ENCODE results near the gene PLEKHM2. TPM values are rescaled to one million over a fixed set of nuclear protein-coding genes. Genes with fewer than 3 reads are reported as not detected.

PLEKHM2 gene
- total and polyA plus RNA-seq, 5 donors from 2014 or later, result 3.2 to 71.8 (median 4.2) TPM

GRCh38 chr1:15703562-15703961 is 19.4 kb downstream of the PLEKHM2 start:
- Mint-ChIP-seq H3K4me1 (peaks cover 5 to 43% (median 11%) of the 10 kb centered on the region in 4 donors), H3K27me3 (no peaks in the 10 kb centered on the region), H3K9me3 (no peaks in the 10 kb centered on the region), H3K27ac (peak overlapping the region in 1 of 3 donors; percentile 35), H3K36me3 (peaks cover 12% of the 10 kb centered on the region), H3K4me3 (no peak overlapping the region)
- no peak for ATAC-seq (ENCODE audit: low read depth in 2 of 2)
- DNase-seq, result no peak
- Histone ChIP-seq H3K36me3 (ENCODE audit: control insufficient read depth, insufficient read depth, low read length) (peaks cover 3% of the 10 kb centered on the region), H3K27ac (ENCODE audit: insufficient read depth, low read length, poor library complexity, severe bottlenecking) (no peak overlapping the region), H3K27me3 (ENCODE audit: control insufficient read depth, insufficient read depth, low read length) (no peaks in the 10 kb centered on the region), H3K4me1 (ENCODE audit: control insufficient read depth, insufficient read depth, low read length, poor library complexity, severe bottlenecking) (no peaks in the 10 kb centered on the region), H3K9me3 (ENCODE audit: control insufficient read depth in 2 of 2, low read length in 2 of 2) (no peaks in the 10 kb centered on the region), H3K4me3 (ENCODE audit: low read depth, low read length) (no peak overlapping the region)

GRCh38 chr1:15704526-15705183 is 20.5 kb downstream of the PLEKHM2 start:
- no peak overlapping the region for H3K4me3 Mint-ChIP-seq
- no peak overlapping the region for H3K27ac ChIP-seq (ENCODE audit: insufficient read depth, low read length, poor library complexity, severe bottlenecking)
- peaks cover 5 to 42% (median 12%) of the 10 kb centered on the region in 4 donors for H3K4me1 Mint-ChIP-seq
- peaks cover 3% of the 10 kb centered on the region for H3K36me3 ChIP-seq (ENCODE audit: control insufficient read depth, insufficient read depth, low read length)
- H3K4me1 ChIP-seq (ENCODE audit: control insufficient read depth, insufficient read depth, low read length, poor library complexity, severe bottlenecking), result no peaks in the 10 kb centered on the region
- ATAC-seq (ENCODE audit: low read depth in 2 of 2) (no peak), DNase-seq (no peak)
- peaks cover 12% of the 10 kb centered on the region for H3K36me3 Mint-ChIP-seq
- no peaks in the 10 kb centered on the region for H3K27me3 ChIP-seq (ENCODE audit: control insufficient read depth, insufficient read depth, low read length)
- H3K27ac Mint-ChIP-seq, result no peak overlapping the region
- no peaks in the 10 kb centered on the region for H3K9me3 ChIP-seq (ENCODE audit: control insufficient read depth in 2 of 2, low read length in 2 of 2)
- H3K27me3 Mint-ChIP-seq, result no peaks in the 10 kb centered on the region
- no peak overlapping the region for H3K4me3 ChIP-seq (ENCODE audit: low read depth, low read length)
- H3K9me3 Mint-ChIP-seq, result peaks cover 0 to under 1% (median 0%) of the 10 kb centered on the region in 7 donors

DNA sequence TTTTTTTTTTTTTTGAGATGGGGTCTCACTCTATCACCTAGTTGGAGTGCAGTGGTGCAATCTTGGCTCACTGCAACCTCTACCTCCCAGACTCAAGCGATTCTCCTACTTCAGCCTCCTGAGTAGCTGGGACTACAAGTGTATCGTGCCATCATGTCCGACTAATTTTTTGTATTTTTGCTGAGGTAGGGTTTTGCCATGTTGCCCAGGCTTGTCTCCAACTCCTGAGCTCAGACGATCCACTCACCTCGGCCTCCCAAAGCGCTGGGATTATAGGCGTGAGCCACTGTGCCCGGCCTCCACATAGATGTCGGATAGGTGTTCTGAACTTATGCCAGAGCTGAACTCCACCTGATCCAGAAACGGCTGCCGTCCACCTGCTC is 21.1 kb downstream of the PLEKHM2 start:
- H3K4me1 Mint-ChIP-seq, result peaks cover 5 to 43% (median 12%) of the 10 kb centered on the region in 4 donors

GRCh38 chr1:15706751-15707150 is 22.6 kb downstream of the PLEKHM2 start:
- Histone ChIP-seq H3K36me3 (ENCODE audit: control insufficient read depth, insufficient read depth, low read length) (peaks cover 3% of the 10 kb centered on the region), H3K27me3 (ENCODE audit: control insufficient read depth, insufficient read depth, low read length) (no peaks in the 10 kb centered on the region), H3K9me3 (ENCODE audit: control insufficient read depth in 2 of 2, low read length in 2 of 2) (no peaks in the 10 kb centered on the region), H3K27ac (ENCODE audit: insufficient read depth, low read length, poor library complexity, severe bottlenecking) (no peak overlapping the region), H3K4me3 (ENCODE audit: low read depth, low read length) (no peak overlapping the region), H3K4me1 (ENCODE audit: control insufficient read depth, insufficient read depth, low read length, poor library complexity, severe bottlenecking) (no peaks in the 10 kb centered on the region)
- DNase-seq (no peak), ATAC-seq (ENCODE audit: low read depth in 2 of 2) (no peak)
- Mint-ChIP-seq H3K4me1 (peaks cover 5 to 42% (median 10%) of the 10 kb centered on the region in 4 donors), H3K4me3 (no peak overlapping the region), H3K27me3 (no peaks in the 10 kb centered on the region), H3K27ac (no peak overlapping the region), H3K9me3 (peaks cover 0 to 1% (median 0%) of the 10 kb centered on the region in 7 donors), H3K36me3 (peaks cover 12% of the 10 kb centered on the region)

More for the DNA sequence above, 21.1 kb downstream of the PLEKHM2 start:
- peaks cover 12% of the 10 kb centered on the region for H3K36me3 Mint-ChIP-seq
- no peaks in the 10 kb centered on the region for H3K27me3 Mint-ChIP-seq
- peaks cover 0 to 1% (median 0%) of the 10 kb centered on the region in 7 donors for H3K9me3 Mint-ChIP-seq
- Histone ChIP-seq H3K9me3 (ENCODE audit: control insufficient read depth in 2 of 2, low read length in 2 of 2) (no peaks in the 10 kb centered on the region), H3K27me3 (ENCODE audit: control insufficient read depth, insufficient read depth, low read length) (no peaks in the 10 kb centered on the region), H3K36me3 (ENCODE audit: control insufficient read depth, insufficient read depth, low read length) (peaks cover 3% of the 10 kb centered on the region), H3K27ac (ENCODE audit: insufficient read depth, low read length, poor library complexity, severe bottlenecking) (no peak overlapping the region), H3K4me3 (ENCODE audit: low read depth, low read length) (no peak overlapping the region), H3K4me1 (ENCODE audit: control insufficient read depth, insufficient read depth, low read length, poor library complexity, severe bottlenecking) (no peaks in the 10 kb centered on the region)
- peak overlapping the region in 1 of 3 donors; percentile 92 for H3K27ac Mint-ChIP-seq
- no peak for ATAC-seq (ENCODE audit: low read depth in 2 of 2)
- DNase-seq, result no peak
- H3K4me3 Mint-ChIP-seq, result no peak overlapping the region

DNA sequence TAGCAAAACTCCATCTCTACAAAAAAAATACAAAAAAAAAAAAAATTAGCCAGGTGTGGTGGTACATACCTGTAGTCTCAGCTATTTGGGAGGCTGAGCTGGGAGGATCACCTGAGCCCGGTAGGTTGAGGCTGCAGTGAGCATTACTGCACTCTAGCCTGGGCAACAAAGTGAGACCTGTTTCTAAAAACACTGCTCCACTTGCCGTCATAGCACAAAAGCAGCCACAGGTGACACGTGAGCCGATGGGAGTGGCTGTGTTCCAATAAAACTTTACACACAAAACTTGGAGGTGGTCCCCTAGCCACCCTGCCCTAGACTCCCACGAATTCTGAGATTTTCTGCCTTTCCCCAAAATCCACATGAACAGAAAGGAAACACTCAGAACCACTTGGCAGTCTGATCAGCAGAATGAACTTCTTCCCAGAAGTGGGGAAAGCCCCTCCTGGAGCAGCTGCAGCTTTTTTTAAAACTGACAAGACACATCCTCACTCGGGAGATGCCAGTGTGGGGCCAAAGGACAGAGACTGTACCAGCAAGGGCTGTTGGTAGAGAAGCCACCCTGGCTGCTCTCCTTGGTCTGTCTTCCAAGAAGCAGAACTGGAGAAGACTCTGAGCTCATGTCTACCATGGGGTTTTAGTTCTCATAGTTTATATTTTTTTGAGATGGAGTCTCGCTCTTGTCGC is 23.3 kb downstream of the PLEKHM2 start:
- Mint-ChIP-seq H3K4me1 (peaks cover 5 to 40% (median 11%) of the 10 kb centered on the region in 4 donors), H3K4me3 (no peak overlapping the region), H3K9me3 (peaks cover 0 to 1% (median 0%) of the 10 kb centered on the region in 7 donors), H3K27me3 (no peaks in the 10 kb centered on the region), H3K27ac (no peak overlapping the region), H3K36me3 (peaks cover 12% of the 10 kb centered on the region)
- Histone ChIP-seq H3K27me3 (ENCODE audit: control insufficient read depth, insufficient read depth, low read length) (no peaks in the 10 kb centered on the region), H3K36me3 (ENCODE audit: control insufficient read depth, insufficient read depth, low read length) (peaks cover 3% of the 10 kb centered on the region), H3K27ac (ENCODE audit: insufficient read depth, low read length, poor library complexity, severe bottlenecking) (no peak overlapping the region), H3K9me3 (ENCODE audit: control insufficient read depth in 2 of 2, low read length in 2 of 2) (no peaks in the 10 kb centered on the region), H3K4me1 (ENCODE audit: control insufficient read depth, insufficient read depth, low read length, poor library complexity, severe bottlenecking) (no peaks in the 10 kb centered on the region), H3K4me3 (ENCODE audit: low read depth, low read length) (no peak overlapping the region)
- ATAC-seq (ENCODE audit: low read depth in 2 of 2), result no peak
- no peak for DNase-seq

DNA sequence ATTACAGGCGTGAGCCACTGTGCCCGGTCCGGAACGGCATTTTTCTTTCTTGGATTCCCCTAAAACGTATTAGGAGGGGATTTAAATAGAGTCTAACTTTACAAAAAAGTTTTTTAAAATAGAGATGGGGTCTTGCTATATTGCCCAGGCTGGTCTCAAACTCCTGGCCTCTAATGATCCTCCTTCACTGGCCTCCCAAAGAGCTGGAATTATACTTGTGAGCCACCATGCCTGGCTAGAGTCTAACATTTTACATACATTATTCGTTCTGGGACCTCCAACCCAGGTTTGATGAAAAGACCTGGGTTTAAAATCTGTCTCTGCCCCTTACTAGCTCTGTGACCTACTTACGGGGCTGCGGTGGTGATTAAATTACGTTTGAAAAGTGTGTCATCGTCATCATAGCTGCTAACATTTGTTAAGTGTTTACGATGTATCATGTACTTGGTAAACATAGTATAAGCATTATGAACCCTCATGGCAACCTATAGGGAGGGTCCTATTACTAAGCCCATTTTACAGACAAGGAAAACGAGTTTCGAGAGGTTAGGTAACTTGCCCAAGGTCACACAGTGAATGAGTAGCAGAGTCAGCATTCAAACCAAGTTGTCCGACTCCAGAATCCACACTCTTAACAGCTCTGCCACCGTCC is 24.5 kb downstream of the PLEKHM2 start:
- H3K4me1 ChIP-seq (ENCODE audit: control insufficient read depth, insufficient read depth, low read length, poor library complexity, severe bottlenecking), result no peaks in the 10 kb centered on the region
- no peaks in the 10 kb centered on the region for H3K9me3 ChIP-seq (ENCODE audit: control insufficient read depth in 2 of 2, low read length in 2 of 2)
- no peak overlapping the region for H3K4me3 Mint-ChIP-seq
- H3K36me3 Mint-ChIP-seq, result peaks cover 9% of the 10 kb centered on the region
- peaks cover 3% of the 10 kb centered on the region for H3K36me3 ChIP-seq (ENCODE audit: control insufficient read depth, insufficient read depth, low read length)
- H3K27me3 ChIP-seq (ENCODE audit: control insufficient read depth, insufficient read depth, low read length), result no peaks in the 10 kb centered on the region
- no peak overlapping the region for H3K4me3 ChIP-seq (ENCODE audit: low read depth, low read length)
- H3K27me3 Mint-ChIP-seq, result no peaks in the 10 kb centered on the region
- H3K27ac ChIP-seq (ENCODE audit: insufficient read depth, low read length, poor library complexity, severe bottlenecking), result no peak overlapping the region
- no peak for DNase-seq
- H3K27ac Mint-ChIP-seq, result no peak overlapping the region
- H3K9me3 Mint-ChIP-seq, result peaks cover 0 to 1% (median 0%) of the 10 kb centered on the region in 7 donors
- H3K4me1 Mint-ChIP-seq, result peaks cover 0 to 35% (median 7%) of the 10 kb centered on the region in 4 donors
- no peak for ATAC-seq (ENCODE audit: low read depth in 2 of 2)

- peaks cover 0 to 1% (median 0%) of the 10 kb centered on the region in 7 donors for H3K9me3 Mint-ChIP-seq
- Histone ChIP-seq H3K9me3 (ENCODE audit: control insufficient read depth in 2 of 2, low read length in 2 of 2) (no peaks in the 10 kb centered on the region), H3K4me1 (ENCODE audit: control insufficient read depth, insufficient read depth, low read length, poor library complexity, severe bottlenecking) (no peaks in the 10 kb centered on the region), H3K27me3 (ENCODE audit: control insufficient read depth, insufficient read depth, low read length) (no peaks in the 10 kb centered on the region), H3K36me3 (ENCODE audit: control insufficient read depth, insufficient read depth, low read length) (peaks cover 3% of the 10 kb centered on the region), H3K4me3 (ENCODE audit: low read depth, low read length) (no peak overlapping the region), H3K27ac (ENCODE audit: insufficient read depth, low read length, poor library complexity, severe bottlenecking) (no peak overlapping the region)
- H3K27me3 Mint-ChIP-seq, result no peaks in the 10 kb centered on the region
- H3K36me3 Mint-ChIP-seq, result peaks cover 9% of the 10 kb centered on the region
- peaks cover 0 to 29% (median 5%) of the 10 kb centered on the region in 4 donors for H3K4me1 Mint-ChIP-seq
- no peak overlapping the region for H3K27ac Mint-ChIP-seq
- H3K4me3 Mint-ChIP-seq, result no peak overlapping the region
- ATAC-seq (ENCODE audit: low read depth in 2 of 2), result no peak
- DNase-seq, result no peak
These were observed 25.1 kb downstream of the PLEKHM2 start for GRCh38 chr1:15709226-15709625.

Data from CD4-positive, CD25-positive, alpha-beta regulatory T cell (primary cell).